ENCODE measurements around the gene LLGL2.

Gene LLGL2

DNA sequence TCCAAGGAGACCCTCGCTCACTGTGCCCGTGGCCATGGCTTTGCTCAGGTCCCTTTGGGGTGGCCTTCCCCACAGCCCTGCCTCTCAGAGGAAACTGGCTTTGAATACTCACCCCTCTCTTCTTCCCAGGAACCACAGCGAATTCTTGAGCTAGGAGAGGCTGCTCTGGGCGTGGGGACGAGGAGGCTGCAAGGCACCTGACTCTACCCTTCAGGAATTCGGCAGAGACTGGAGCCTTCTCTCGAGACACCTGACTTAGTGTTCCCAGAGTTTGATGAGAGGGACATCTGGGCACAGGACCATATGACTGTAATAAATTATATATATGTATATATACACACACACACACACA lies 6.2 kb downstream of the LLGL2 start:
- TF ChIP-seq ZNF274 (IDR thresholded peaks at IDR 0.05; ENCODE audit: low read depth, low read length) = no peak
- H3K4me3 ChIP-seq (ENCODE audit: low read length) = no peak overlapping the region

DNA sequence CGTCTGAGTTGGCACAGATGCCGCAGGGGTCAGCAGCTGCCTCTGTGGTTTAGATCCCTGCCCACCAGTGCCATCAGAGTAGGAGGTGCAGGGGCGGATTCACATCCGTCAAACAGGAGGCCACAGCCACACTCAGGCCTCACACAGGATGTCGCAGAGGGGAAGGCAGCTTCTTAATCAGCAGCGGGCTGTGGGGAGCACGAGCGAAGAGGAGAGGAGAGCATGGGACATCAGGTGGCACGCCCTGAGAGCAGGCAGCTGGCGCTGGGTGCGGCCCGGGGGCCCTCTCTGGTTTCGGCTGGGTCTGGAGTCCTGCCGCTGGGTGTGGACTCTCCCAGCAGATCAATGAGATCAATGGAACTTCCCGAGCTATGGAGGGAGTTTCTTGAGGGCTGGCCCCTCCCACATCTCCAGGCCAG lies 9.6 kb downstream of the LLGL2 start:
- no peak overlapping the region for H3K4me3 ChIP-seq (ENCODE audit: low read length)
- no peak for TF ChIP-seq ZNF274 (IDR thresholded peaks at IDR 0.05; ENCODE audit: low read depth, low read length)

DNA sequence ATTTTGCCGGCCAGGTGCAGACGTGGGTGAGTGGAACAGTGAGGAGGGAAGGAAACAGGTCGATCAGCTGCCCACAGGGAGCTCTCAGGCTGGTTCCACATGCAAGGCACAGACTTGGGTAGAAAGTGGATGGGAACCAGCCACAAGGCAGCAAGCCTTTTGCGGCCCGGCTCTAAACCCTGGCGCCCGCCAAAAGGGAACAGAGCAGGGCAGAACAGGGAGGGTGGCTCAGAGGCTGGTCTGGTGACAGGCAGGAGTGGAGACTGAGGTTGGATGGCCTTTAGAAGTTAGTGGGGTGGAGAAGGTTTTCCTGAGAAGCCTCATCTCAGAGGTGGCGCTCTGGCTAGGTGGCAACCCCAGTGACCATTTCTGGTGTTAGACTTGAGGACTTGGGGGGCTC lies 10.4 kb downstream of the LLGL2 start:
- no peak for TF ChIP-seq ZNF274 (IDR thresholded peaks at IDR 0.05; ENCODE audit: low read depth, low read length)
- no peak overlapping the region for H3K4me3 ChIP-seq (ENCODE audit: low read length)

DNA sequence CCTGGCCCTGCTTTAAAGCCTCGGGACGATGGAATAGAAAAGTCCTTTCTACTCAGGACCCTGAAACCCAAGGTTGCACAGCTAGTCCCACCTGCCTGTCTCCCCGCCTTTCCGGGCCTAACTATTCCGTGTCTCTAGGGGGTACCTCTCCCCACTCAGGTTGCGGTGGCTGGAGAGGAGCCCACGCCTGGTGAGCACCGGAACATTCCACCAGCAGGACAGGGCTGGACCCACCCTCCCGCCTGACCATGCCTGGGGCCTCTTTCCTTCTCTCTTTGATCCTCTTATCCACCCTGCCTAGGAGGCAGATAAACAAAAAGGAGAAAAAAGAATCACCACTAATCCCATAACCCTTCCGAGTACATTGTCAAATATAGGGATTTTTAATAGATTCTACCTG lies 10.9 kb downstream of the LLGL2 start:
- no peak for TF ChIP-seq ZNF274 (IDR thresholded peaks at IDR 0.05; ENCODE audit: low read depth, low read length)

DNA sequence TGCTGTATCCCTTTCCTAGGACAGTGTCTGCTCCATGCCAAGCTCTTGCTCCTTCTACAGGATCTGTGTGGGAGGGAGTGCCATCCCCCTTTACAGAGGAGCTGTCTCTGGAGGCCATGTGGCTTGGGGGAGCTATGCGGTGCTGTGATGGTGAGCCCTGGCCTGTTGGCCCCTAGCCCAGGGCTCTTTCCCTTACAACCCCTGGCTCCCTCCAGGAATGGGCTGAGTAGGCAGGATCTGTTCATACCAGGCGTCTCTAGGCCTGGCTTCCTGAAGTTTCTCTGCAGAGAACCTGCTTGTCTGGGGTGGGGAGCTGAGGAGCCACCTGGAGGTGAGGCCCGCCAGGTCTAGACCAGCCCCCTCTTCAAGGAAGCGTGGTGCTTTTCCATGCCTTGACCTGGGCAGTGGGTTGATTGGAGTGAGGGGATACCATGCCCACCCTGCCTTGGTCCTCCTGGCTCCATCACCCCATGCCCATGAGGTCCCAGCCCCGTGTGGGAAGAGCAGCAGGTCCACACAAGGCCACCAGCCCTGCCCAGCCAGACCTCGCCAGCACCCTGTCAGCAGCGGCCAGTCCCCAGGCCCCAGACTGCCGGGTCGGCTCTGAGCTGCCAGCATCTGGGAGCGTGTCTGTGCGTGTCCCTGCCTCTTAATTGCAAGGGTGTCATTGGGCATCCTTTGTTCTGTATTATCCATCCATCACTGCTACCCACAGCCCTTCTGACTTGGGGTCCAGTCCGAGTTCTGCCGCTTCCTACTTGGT lies 14.7 kb downstream of the LLGL2 start:
- TF ChIP-seq ZNF274 (IDR thresholded peaks at IDR 0.05; ENCODE audit: low read depth, low read length) = no peak
- no peak overlapping the region for H3K4me3 ChIP-seq (ENCODE audit: low read length)

More for the DNA sequence above, 10.9 kb downstream of the LLGL2 start:
- no peak overlapping the region for H3K4me3 ChIP-seq (ENCODE audit: low read length)

DNA sequence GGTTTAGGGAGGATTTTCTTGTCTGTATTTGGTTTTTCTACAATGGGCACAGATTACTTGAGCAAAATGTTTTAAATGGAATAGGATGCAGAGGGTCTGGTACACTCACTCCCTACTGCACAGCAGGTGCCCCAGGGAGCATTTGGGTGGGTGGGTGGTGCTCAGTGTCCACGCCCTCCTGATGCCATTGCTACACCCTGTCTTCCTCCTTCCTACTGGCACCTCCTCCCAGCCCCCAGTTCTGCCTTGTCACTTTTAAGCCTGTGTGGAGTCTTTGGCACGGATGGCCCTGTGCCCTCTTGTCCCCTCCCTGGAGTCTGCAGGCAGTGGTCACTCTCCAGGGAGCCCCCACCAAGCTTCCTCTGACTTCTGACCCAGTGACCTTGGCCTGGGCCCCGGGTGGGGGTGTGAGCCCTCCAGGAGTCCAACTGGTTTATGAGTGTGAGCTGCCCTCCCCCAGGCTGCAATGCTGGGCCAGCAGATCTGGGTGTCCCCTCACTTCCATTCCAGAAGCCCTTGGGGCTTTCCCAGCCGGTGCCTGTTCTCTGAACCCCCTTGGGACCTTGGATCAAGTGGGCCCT lies 15.5 kb downstream of the LLGL2 start:
- no peak overlapping the region for H3K4me3 ChIP-seq (ENCODE audit: low read length)
- TF ChIP-seq ZNF274 (IDR thresholded peaks at IDR 0.05; ENCODE audit: low read depth, low read length) = no peak

DNA sequence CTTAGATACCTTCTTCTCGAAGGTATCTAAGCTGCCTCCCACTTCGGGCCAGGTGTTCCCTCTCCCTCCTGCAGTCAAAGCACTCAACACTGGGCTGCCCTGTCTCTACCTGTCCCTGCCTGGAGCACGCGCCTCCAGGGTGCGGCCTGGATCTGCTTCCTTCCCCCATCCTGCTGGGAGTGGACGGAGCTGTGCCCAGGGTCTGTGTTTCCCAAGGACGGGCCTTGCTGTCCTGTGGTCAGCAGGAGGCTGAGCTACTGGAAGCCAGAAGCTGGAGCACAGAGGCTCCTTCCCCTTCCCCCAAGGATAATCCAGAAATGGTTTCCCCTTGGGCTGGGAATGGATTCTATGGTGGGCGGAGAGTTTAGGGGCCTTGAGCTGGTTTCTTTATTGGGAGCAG lies 16.7 kb downstream of the LLGL2 start:
- TF ChIP-seq ZNF274 (IDR thresholded peaks at IDR 0.05; ENCODE audit: low read depth, low read length) = no peak
- H3K4me3 ChIP-seq (ENCODE audit: low read length) = no peak overlapping the region

DNA sequence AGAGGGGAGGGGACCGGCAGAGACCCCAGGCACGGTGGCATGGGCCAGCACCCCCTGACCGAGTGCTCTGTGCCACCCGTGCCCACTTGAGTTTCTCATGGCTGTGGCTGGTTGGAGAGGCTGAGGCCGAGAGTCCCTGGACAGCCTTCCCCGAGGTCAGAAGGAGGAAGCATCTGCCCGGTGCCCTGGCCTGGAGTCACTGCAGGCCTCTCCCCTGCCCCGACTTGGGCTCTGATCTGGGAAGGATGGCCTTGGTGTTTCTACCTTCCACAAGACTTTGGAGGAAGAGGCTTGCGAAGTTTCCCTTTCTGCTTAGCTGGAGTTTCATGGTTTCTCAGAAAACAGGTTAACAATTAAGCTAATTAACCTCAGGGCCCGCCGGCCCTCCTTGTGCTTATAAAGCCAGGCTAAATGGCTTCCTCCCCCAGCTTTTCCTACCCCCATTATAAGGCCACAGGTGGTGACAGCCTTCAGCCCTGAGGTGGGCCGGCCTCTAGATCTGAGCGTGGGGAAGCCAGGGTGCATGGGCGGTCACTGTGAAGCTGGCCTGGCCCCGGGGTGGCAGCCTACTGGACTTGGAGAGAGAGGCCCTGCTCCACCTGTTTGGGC lies 17.3 kb downstream of the LLGL2 start:
- TF ChIP-seq ZNF274 (IDR thresholded peaks at IDR 0.05; ENCODE audit: low read depth, low read length) = no peak

DNA sequence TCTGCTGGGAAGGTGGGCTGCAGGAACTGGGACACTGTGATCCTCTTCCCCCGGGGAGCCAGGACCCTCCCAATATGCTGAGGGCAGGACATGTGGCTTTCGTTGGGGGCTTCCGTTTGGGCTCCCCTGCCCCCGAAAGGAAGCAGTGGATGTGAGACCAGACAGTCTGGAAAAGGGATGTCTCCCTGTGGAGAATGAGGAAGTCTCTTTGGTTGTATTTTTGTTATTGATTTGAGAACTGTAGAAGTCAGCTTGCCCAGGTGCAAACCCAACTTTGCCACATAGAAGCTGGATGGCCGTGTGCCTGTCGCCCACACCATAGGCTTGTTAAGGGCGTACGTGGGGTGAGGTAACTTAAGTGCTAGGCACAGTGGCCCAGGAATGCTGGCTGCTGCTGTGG lies 18.8 kb downstream of the LLGL2 start:
- no peak for TF ChIP-seq ZNF274 (IDR thresholded peaks at IDR 0.05; ENCODE audit: low read depth, low read length)
- no peak overlapping the region for H3K4me3 ChIP-seq (ENCODE audit: low read length)

More for the DNA sequence above, 17.3 kb downstream of the LLGL2 start:
- no peak overlapping the region for H3K4me3 ChIP-seq (ENCODE audit: low read length)

DNA sequence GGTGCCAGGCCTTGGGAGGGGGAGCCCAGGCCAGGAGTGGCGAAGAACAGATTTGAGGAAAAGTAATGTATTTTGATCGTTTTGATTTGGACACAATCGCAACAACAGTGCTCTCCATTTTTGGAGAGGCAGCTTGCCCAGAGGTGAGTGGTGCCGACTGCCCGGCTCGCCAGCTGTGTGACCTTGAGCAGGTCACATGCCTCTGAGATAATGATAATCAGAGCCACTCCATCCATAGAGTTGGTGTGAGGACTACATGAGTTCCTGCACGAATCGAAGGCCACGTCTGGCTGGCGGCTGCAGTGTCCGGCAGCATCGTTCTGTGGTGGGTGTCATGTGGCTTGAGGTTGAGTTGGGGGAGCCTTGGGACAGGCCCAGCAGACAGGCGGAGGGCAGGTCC lies 20.7 kb downstream of the LLGL2 start:
- H3K4me3 ChIP-seq (ENCODE audit: low read length) = no peak overlapping the region
- no peak for TF ChIP-seq ZNF274 (IDR thresholded peaks at IDR 0.05; ENCODE audit: low read depth, low read length)

DNA sequence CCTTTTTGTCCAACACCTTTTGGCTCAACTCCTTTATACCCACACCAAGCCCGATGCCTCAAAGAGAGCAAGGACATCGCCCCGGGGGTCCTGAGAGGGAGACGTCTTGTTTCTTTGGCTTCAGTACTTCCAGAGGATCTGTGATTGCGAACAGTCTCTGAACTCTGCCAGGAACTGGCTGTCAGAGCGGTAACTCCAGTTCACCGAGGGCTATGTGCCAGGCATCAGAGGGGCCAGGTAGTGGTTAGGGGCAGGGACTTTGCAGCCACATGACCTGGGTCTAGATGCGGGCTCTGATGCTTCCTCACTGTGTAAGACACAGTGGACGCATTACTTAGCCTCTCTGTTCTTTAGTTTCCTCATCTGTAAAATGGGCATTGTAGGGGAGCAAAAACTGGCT lies 21.6 kb downstream of the LLGL2 start:
- no peak overlapping the region for H3K4me3 ChIP-seq (ENCODE audit: low read length)

DNA sequence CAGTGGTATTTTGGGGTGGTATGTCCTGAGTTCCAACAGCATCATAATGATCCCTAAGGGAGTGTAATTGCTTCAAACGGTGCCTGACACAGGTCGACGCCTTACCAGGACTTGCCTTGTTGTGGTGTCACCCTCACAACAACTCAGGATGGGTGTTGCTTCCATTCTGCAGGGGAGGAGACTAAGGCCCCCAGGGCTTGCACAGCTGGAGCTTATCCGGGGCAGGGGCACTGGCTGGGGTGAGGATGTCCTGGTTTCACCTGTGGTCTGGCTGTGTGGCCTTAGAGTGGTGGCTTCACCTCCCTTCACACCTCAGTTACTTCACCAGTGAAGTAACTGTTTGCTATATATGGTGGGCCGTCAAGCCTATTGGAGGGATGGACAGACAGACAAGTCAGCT lies 23.3 kb downstream of the LLGL2 start:
- TF ChIP-seq ZNF274 (IDR thresholded peaks at IDR 0.05; ENCODE audit: low read depth, low read length) = no peak
- no peak overlapping the region for H3K4me3 ChIP-seq (ENCODE audit: low read length)

More for the DNA sequence above, 21.6 kb downstream of the LLGL2 start:
- no peak for TF ChIP-seq ZNF274 (IDR thresholded peaks at IDR 0.05; ENCODE audit: low read depth, low read length)

DNA sequence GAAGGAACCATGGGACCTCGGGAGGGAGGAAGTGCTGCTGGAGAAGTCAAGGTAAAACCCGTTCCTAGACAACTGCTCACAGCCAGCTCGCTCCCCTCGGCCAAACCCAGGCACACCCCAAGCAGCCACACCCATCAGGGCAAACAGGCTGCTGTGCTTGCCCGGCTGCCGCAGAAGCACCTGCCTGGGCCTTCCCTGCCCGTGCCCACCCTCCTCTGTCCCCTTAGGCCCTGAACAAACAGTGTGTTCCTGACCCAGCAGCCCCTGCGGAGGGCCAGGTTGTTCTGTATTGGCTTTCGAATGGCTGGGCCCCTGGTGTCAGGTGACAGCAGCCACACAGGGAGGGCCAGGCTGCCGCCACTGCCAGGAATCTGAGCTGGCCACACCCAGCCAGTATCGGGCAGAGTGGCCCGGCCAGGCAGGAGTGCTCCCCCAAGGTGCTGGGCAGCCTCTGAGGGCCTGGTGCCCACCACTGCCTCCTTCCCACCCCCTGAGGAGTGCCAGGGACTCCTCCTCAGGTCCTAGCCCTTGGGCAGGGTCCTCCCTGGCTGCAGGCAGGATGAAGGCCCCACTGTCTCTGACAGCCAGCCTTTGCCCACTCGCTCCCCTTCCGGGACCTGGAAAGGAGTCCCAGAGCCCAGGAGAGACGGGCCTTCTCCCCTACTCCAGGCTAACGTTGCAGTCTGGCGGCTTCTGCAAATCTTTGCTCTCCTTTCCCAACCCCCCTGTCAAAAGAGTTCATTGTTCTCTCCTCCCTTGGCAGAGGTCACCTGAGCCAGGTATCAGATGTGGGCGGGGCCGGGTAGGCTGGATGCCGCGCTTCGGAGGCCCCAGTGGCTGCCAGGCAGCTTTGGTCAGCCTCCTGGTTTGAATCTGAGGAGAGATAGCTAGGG lies 24.0 kb downstream of the LLGL2 start:
- TF ChIP-seq ZNF274 (IDR thresholded peaks at IDR 0.05; ENCODE audit: low read depth, low read length) = no peak
- H3K4me3 ChIP-seq (ENCODE audit: low read length) = no peak overlapping the region

DNA sequence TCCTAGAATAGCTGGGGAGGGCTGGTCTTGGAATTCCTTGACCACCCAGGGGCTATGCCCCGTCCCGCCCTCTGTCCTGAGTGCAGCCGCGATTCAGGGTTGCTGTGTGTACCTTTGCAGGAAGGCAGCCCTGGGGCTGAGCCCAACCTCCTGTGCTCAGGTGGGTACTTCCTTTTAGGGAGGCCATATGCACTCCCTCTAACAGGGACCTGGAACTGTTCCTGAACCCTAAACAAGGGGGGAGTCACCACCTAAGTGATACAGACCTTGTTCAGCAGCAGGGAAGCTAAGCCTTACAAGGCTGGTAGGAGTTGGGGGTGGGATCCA lies 24.6 kb downstream of the LLGL2 start:
- TF ChIP-seq ZNF274 (IDR thresholded peaks at IDR 0.05; ENCODE audit: low read depth, low read length) = no peak
- no peak overlapping the region for H3K4me3 ChIP-seq (ENCODE audit: low read length)
